ENCODE measurements around the gene ZNF593. TPM values are rescaled to one million over a fixed set of nuclear protein-coding genes. Genes with fewer than 3 reads are reported as not detected.

The ZNF593 gene
- total and polyA plus RNA-seq, 9 of the 15 experiments (the other 6 are each of a cell fraction or from before 2014, with no cell fraction given), result 9.8 to 334 (median 48.2) TPM

DNA sequence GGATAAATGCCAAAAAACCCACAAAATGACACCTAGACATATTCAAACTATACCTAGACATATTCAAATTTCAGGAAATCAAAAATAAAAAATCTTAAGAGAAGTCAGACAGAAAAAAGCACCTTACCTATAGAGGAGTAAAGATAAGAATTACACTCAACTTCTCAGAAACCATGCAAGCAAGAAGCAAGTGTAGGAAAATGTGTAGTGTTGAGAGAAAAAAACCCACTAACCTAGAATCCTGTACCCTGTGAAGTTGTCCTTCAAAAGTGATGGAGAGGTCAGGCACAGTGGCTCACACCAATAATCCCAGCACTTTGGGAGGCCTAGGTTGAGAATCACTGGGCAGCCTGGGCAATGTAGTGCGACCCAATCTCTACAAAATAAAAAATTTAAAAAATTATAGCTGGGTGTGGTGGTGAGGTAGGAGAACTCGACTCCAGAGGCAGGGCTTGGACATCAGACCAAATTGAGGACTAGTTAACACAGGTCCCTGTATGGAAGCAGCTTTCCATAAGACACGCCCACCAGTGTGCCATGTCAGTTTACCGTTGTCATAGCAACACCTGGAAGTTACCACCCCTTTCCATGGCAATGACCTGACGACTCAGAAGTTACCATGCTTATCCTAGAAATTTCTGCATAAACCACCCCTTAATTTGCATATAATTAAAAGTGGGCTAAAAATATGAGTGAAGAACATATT is 37.4 kb upstream of the ZNF593 start:
- CTCF ChIA-PET (ENCODE audit: low intra/inter-chr PET ratio), result no interaction called here
- BruUV-seq (replicated peaks), result no TSS peak
- H3K4me3 ChIP-seq, result no peak overlapping the region
- H3K27me3 ChIP-seq (ENCODE audit: control insufficient read depth in 2 of 2, insufficient read depth in 2 of 2, low read length in 2 of 2), result no peaks in the 10 kb centered on the region
- DNase-seq (ENCODE audit: extremely low read depth in 1 of 4, low spot score in 3 of 4) (peak in 2 of 4 experiments; percentile 60 to 82), FAIRE-seq (peak; percentile 65), ATAC-seq (peak; percentile 74)
- peaks cover 28 to 45% of the 10 kb centered on the region in 2 experiments for H3K4me1 ChIP-seq (replicated peaks in 1 of 2; ENCODE audit: control insufficient read depth in 2 of 2, insufficient read depth in 2 of 2, low read length in 2 of 2)
- 45% methylated on average over 5 of the region's 5 CpGs for WGBS (ENCODE audit: insufficient coverage, low coverage, missing lambda C conversion rate)
- POLR2A ChIA-PET, result interaction anchor here (0.9 to 1.3 kb wide), 5 partner anchors 9 to 96 kb away, joined by 3 to 4 read pairs (median 3); no protein-coding TSS in a partner anchor
- H3K9me1 ChIP-seq (ENCODE audit: control insufficient read depth, insufficient read depth, low read length), result no peaks in the 10 kb centered on the region
- no peak overlapping the region for H3K9ac ChIP-seq (ENCODE audit: insufficient read depth in 1 of 2, low read depth in 2 of 2, low read length in 2 of 2)
- H2AFZ ChIP-seq (ENCODE audit: low read depth, low read length), result peak overlapping the region; percentile 67
- no peaks in the 10 kb centered on the region for H3K36me3 ChIP-seq (ENCODE audit: control insufficient read depth, insufficient read depth, low read length)
- in situ Hi-C loops (cut with MboI) (no loop called here), intact Hi-C loops (cut with micrococcal nuclease) (no loop called here)
- H3K4me2 ChIP-seq (ENCODE audit: insufficient read depth, low read length), result no peak overlapping the region; the same call in 1 of the 2 replicates
- peak overlapping the region; percentile 29; the same call in 2 of the 3 replicates for H3K27ac ChIP-seq (ENCODE audit: extremely low read depth, low read depth, low read length)
- H3K79me2 ChIP-seq (ENCODE audit: control insufficient read depth, insufficient read depth, low read length), result peaks cover 11% of the 10 kb centered on the region
- no peaks in the 10 kb centered on the region for H4K20me1 ChIP-seq (replicated peaks; ENCODE audit: control insufficient read depth, insufficient read depth, low read length)
- no peaks in the 10 kb centered on the region for H3K9me3 ChIP-seq (replicated peaks; ENCODE audit: control insufficient read depth, insufficient read depth, low read depth, low read length)
- TF ChIP-seq EGR1 (conservative IDR thresholded peaks at IDR 0.05), result 0 out of 2 replicates have a peak, but pooled peaks have one; percentile 8
- no peak for TF ChIP-seq BRD4 (IDR thresholded peaks at IDR 0.05)
- TF ChIP-seq DIDO1 (tag; IDR thresholded peaks at IDR 0.05; ENCODE audit: low read depth), result no peak
- TF ChIP-seq SLC30A9 (CRISPR knock-in tag; IDR thresholded peaks at IDR 0.05), result no peak
- TF ChIP-seq ZSCAN32 (CRISPR knock-in tag; IDR thresholded peaks at IDR 0.05), result no peak
- no peak for TF ChIP-seq ZNF124 (CRISPR knock-in tag; IDR thresholded peaks at IDR 0.05)
- no peak for TF ChIP-seq ZNF696 (CRISPR knock-in tag; conservative IDR thresholded peaks at IDR 0.05)
- no peak for TF ChIP-seq ZKSCAN3 (CRISPR knock-in tag; IDR thresholded peaks at IDR 0.05)
- peak; percentile 54 for TF ChIP-seq NEUROD1 (IDR thresholded peaks at IDR 0.05; ENCODE audit: borderline replicate concordance, low read depth, low read length, partially characterized antibody)
- TF ChIP-seq, protein P1, sequence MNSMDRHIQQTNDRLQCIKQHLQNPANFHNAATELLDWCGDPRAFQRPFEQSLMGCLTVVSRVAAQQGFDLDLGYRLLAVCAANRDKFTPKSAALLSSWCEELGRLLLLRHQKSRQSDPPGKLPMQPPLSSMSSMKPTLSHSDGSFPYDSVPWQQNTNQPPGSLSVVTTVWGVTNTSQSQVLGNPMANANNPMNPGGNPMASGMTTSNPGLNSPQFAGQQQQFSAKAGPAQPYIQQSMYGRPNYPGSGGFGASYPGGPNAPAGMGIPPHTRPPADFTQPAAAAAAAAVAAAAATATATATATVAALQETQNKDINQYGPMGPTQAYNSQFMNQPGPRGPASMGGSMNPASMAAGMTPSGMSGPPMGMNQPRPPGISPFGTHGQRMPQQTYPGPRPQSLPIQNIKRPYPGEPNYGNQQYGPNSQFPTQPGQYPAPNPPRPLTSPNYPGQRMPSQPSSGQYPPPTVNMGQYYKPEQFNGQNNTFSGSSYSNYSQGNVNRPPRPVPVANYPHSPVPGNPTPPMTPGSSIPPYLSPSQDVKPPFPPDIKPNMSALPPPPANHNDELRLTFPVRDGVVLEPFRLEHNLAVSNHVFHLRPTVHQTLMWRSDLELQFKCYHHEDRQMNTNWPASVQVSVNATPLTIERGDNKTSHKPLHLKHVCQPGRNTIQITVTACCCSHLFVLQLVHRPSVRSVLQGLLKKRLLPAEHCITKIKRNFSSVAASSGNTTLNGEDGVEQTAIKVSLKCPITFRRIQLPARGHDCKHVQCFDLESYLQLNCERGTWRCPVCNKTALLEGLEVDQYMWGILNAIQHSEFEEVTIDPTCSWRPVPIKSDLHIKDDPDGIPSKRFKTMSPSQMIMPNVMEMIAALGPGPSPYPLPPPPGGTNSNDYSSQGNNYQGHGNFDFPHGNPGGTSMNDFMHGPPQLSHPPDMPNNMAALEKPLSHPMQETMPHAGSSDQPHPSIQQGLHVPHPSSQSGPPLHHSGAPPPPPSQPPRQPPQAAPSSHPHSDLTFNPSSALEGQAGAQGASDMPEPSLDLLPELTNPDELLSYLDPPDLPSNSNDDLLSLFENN (IDR thresholded peaks at IDR 0.05; ENCODE audit: low read depth in 2 of 2, low read length in 2 of 2), result no peak
- no peak for TF ChIP-seq ATF1 (CRISPR knock-in tag; IDR thresholded peaks at IDR 0.05)
- peak; percentile 26; the same call in 1 of the 2 replicates for TF ChIP-seq ATF1 (tag; IDR thresholded peaks at IDR 0.05)
- 0 out of 2 replicates have a peak, but pooled peaks have one; percentile 58 for TF ChIP-seq KLF13 (tag; IDR thresholded peaks at IDR 0.05; ENCODE audit: borderline replicate concordance, low read depth)
- TF ChIP-seq ARID1B (IDR thresholded peaks at IDR 0.05), result 0 out of 2 replicates have a peak, but pooled peaks have one; percentile 18
- TF ChIP-seq, protein P2, sequence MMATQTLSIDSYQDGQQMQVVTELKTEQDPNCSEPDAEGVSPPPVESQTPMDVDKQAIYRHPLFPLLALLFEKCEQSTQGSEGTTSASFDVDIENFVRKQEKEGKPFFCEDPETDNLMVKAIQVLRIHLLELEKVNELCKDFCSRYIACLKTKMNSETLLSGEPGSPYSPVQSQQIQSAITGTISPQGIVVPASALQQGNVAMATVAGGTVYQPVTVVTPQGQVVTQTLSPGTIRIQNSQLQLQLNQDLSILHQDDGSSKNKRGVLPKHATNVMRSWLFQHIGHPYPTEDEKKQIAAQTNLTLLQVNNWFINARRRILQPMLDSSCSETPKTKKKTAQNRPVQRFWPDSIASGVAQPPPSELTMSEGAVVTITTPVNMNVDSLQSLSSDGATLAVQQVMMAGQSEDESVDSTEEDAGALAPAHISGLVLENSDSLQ (IDR thresholded peaks at IDR 0.05), result peak; percentile 97
